ES-I3 (cell line): ENCODE data around the gene NUMB.

Experiments
- H3K36me3 ChIP-seq: 2 replicates; pipeline ENCODE4 v1.6.1; 2013; ENCODE audit warnings: mild to moderate bottlenecking, low read length, control low read depth, moderate library complexity; ENCODE audit not compliant: insufficient read depth
- H3K4me1 ChIP-seq: 2 replicates; pipeline ENCODE4 v1.6.1; 2013; ENCODE audit warnings: mild to moderate bottlenecking, control low read depth, low read length; ENCODE audit not compliant: insufficient read depth
- H3K9ac ChIP-seq: 2 replicates; pipeline ENCODE4 v1.6.1; 2013; ENCODE audit warnings: low read depth, mild to moderate bottlenecking, low read length, moderate library complexity
- H3K9me3 ChIP-seq: 2 replicates; pipeline ENCODE4 v1.6.1; 2013; ENCODE audit warnings: mild to moderate bottlenecking, low read length, moderate library complexity; ENCODE audit not compliant: control insufficient read depth, insufficient read depth

Gene NUMB

DNA sequence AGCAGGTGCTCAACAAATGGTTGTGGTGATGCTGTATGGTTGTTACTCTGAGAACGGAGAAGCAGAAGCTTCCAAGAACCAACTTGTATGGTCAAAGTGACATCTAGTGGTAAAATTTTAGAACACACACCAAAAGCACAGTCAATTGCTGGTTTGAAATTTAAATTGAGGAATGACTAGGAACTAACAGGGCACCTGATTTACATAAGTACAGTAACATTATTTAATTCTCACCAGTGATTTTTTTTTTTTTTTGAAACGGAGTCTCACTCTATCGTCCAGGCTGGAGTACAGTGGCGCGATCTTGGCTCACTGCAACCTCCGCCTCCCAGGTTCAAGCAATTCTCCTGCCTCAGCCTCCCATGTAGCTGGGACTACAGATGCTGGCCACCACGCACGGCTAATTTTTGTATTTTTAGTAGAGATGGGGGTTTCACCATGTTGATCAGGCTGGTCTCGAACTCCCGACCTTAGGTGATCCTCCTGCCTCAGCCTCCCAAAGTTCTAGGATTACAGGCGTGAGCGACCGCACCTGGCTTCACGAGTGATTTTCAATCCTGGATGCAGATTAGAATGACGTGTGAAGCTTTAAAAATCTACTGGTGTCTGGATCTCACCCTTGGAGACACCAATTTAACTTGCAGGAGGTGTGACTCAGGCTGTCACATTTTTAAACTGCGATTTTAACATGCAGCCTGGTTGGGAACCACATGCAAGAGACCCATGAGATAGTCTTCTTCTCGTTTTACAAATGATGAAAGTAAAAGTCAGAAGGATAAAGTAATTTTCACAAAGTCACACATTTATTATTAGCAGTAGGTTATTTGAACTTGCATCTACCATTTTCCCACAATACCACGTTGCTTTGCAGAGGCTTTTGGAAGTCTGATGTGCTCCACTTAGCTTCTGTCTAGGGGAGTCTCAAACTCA, 14.1 kb upstream of the NUMB start:
- no peak overlapping the region for H3K9ac ChIP-seq
- no peaks in the 10 kb centered on the region for H3K9me3 ChIP-seq
- H3K36me3 ChIP-seq: no peaks in the 10 kb centered on the region
- H3K4me1 ChIP-seq: 0 out of 2 replicates have a peak, but pooled peaks cover 3% of the 10 kb centered on the region

GRCh38 chr14:73471582-73472184, 13.3 kb upstream of the NUMB start:
- H3K4me1 ChIP-seq: peaks cover 8% of the 10 kb centered on the region; the same call in 1 of the 2 replicates
- H3K36me3 ChIP-seq: no peaks in the 10 kb centered on the region
- H3K9me3 ChIP-seq: no peaks in the 10 kb centered on the region
- no peak overlapping the region for H3K9ac ChIP-seq

- no peak overlapping the region for H3K9ac ChIP-seq
These were observed 10.6 kb upstream of the NUMB start for GRCh38 chr14:73468828-73469375.

GRCh38 chr14:73467800-73468199, 9.5 kb upstream of the NUMB start:
- peaks cover 14% of the 10 kb centered on the region; the same call in 1 of the 2 replicates for H3K4me1 ChIP-seq
- no peaks in the 10 kb centered on the region for H3K36me3 ChIP-seq
- H3K9me3 ChIP-seq: no peaks in the 10 kb centered on the region
- no peak overlapping the region for H3K9ac ChIP-seq

More at GRCh38 chr14:73468828-73469375, 10.6 kb upstream of the NUMB start:
- peaks cover 14% of the 10 kb centered on the region; the same call in 1 of the 2 replicates for H3K4me1 ChIP-seq
- no peaks in the 10 kb centered on the region for H3K9me3 ChIP-seq
- H3K36me3 ChIP-seq: no peaks in the 10 kb centered on the region

DNA sequence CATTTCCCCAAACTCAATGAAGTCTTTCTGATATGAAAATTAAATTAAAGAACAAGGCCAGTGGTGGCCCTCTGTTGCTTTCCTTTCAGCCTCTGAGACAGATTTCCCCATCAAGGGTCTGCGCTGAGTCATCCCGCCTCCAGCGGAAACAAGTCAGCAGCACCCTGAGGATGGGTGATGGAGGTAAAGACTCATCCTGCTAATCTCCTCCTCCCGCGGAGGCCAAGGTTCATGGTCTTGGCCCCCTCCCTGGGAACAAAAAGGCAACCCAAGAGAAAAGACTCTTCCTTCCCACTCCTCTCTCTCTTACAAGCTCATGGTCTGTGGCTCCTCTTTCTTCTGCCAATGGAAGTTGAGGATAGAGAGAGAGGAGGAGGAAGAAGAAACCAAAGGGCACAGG, 9.0 kb upstream of the NUMB start:
- Histone ChIP-seq H3K4me1 (peaks cover 14% of the 10 kb centered on the region; the same call in 1 of the 2 replicates), H3K36me3 (no peaks in the 10 kb centered on the region), H3K9ac (no peak overlapping the region), H3K9me3 (no peaks in the 10 kb centered on the region)

GRCh38 chr14:73466861-73467260, 8.5 kb upstream of the NUMB start:
- Histone ChIP-seq H3K9me3 (no peaks in the 10 kb centered on the region), H3K36me3 (no peaks in the 10 kb centered on the region), H3K9ac (no peak overlapping the region), H3K4me1 (peaks cover 14% of the 10 kb centered on the region; the same call in 1 of the 2 replicates)

DNA sequence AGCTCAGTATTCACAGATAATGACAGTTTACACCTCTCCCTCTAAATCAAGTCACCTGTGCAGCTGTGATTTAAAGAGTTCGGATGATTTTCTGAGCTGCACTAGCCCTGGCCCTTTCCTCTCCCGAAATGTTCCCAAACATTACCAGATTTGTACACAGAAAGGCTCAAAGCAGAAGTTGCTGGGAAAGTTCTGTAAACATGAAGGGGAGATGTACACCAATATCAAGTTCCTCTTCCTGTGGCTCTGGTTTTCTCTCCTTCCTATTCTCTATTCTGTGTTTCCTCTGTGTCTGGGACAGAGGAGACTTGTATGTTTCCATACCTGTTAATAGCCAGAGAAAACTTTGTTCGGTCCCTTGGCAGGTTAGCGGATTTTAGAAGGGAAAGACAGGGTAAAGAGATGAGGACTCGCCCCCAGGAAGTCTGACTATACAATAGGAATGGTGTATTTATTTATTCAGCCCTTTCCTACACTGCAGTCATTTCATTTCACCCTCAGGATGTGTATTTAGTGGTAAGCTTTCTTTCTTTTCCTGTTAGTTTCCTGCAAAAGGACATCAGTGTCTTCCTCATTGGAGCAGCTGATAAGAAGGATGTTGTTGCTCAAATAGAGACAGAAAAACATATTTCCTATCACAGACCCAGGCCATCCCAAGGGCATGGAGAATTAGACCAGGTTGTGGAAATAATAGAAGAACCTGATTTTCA, 7.6 kb upstream of the NUMB start:
- Histone ChIP-seq H3K9ac (no peak overlapping the region), H3K36me3 (no peaks in the 10 kb centered on the region), H3K9me3 (no peaks in the 10 kb centered on the region), H3K4me1 (peaks cover 14% of the 10 kb centered on the region; the same call in 1 of the 2 replicates)

DNA sequence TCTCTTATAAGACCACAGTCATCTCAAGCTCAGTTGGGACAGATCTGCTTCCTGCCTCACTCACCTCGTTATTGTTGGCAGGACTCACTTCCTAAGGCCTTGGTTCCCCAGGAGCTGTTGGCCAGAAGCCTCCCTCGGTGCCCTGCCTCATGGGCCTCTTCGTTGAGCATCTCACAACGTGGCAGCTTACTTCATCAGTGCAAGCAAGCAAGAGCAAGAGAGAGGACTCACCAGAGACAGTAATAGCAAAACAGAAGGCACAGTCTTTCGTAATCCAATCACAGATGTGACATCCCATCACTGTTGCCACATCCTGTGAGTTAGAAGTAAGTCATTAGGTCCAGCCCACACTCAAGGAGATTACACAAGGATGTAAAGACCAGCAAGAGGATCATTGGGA, 5.1 kb upstream of the NUMB start:
- peaks cover 14% of the 10 kb centered on the region; the same call in 1 of the 2 replicates for H3K4me1 ChIP-seq
- H3K9me3 ChIP-seq: no peaks in the 10 kb centered on the region
- no peak overlapping the region for H3K9ac ChIP-seq

GRCh38 chr14:73462815-73463214, 4.5 kb upstream of the NUMB start:
- Histone ChIP-seq H3K9me3 (no peaks in the 10 kb centered on the region), H3K9ac (no peak overlapping the region), H3K4me1 (peaks cover 14% of the 10 kb centered on the region; the same call in 1 of the 2 replicates), H3K36me3 (no peaks in the 10 kb centered on the region)

More for the DNA sequence above, 5.1 kb upstream of the NUMB start:
- no peaks in the 10 kb centered on the region for H3K36me3 ChIP-seq

- Histone ChIP-seq H3K4me1 (peaks cover 14% of the 10 kb centered on the region; the same call in 1 of the 2 replicates), H3K9ac (no peak overlapping the region), H3K9me3 (no peaks in the 10 kb centered on the region), H3K36me3 (no peaks in the 10 kb centered on the region)
These were observed 3.8 kb upstream of the NUMB start for GRCh38 chr14:73462048-73462715.

GRCh38 chr14:73461478-73462047, 3.2 kb upstream of the NUMB start:
- H3K4me1 ChIP-seq: peaks cover 9% of the 10 kb centered on the region; the same call in 1 of the 2 replicates
- H3K9ac ChIP-seq: no peak overlapping the region
- H3K36me3 ChIP-seq: no peaks in the 10 kb centered on the region
- H3K9me3 ChIP-seq: no peaks in the 10 kb centered on the region

GRCh38 chr14:73460691-73461127, 2.4 kb upstream of the NUMB start:
- Histone ChIP-seq H3K9ac (no peak overlapping the region), H3K4me1 (peaks cover 1% of the 10 kb centered on the region; the same call in 1 of the 2 replicates), H3K36me3 (no peaks in the 10 kb centered on the region), H3K9me3 (no peaks in the 10 kb centered on the region)

GRCh38 chr14:73459959-73460358, 1.6 kb upstream of the NUMB start:
- Histone ChIP-seq H3K9me3 (no peaks in the 10 kb centered on the region), H3K4me1 (no peaks in the 10 kb centered on the region), H3K9ac (no peak overlapping the region), H3K36me3 (no peaks in the 10 kb centered on the region)
